GM03348 (cell line): Measurements from ENCODE around the gene ATXN1.
A peak's percentile ranks its signal among the peaks of the same experiment; 100 is the strongest.

Source experiments
- DNase-seq: peaks from one replicate; pipeline ENCODE4 v3.0.0; 2012; ENCODE audit warnings: low spot score

Gene ATXN1

GRCh38 chr6:16743664-16744210, 17.5 kb downstream of the ATXN1 start:
- no peak for DNase-seq

DNA sequence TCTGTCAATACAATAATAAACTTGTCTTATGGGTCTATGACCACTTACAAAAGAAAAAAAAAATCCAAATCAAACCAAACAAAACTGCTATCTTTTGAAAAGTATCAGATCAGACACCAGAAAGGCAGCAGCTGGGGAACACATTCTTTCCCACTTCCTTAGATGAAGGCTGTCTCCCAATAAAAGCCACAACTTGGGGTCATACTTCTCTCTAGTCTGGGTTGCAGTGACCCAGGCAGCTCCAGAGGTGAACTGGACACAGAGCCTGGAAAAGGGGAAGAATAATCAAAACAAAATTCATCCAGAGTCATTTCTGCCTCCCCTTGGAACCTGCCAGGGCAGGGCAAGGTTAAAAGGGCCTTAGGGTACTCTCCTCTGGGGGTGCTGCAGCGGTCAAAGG, 19.1 kb downstream of the ATXN1 start:
- peak; percentile 20 for DNase-seq

DNA sequence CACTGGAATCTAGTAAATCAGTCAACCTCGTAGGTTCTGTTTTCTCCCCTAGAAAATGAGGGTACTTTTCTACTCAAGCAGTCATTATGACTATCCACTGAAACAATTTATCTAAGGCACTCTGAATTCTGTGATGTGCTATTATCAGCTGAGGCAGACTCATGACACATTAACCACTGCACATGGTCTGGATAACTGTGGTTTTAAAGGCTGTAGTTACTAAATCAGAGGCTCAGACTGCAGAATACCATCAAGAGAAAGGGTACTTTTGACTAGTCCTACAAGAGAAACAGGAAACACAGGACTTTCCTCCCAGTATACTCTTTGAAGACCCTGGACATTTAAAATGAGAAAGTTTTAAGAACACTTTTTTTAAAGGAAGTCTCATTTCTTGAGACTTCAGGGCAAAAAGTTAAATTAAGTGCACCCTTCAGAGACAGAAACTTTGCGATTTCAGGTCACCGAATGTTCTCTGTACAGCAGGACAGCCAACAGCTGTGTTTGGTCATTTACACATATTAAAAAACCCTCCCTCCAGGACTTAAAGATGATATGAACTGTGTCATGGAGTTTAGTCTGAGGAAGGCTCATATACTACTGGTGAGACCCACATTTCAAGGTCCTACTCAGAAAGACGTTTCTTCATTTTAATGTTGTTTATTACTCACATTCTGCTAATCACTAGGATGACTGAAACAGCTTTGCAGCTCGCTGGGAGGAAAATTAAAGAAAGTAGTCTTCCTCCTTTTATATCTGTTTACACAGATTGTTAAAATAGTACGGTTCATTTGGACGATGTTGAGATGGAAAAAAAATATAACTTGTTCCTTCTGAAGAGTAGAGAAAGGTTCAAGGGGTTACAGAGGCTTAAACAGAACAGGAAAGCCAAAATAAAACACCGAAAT, 19.9 kb downstream of the ATXN1 start:
- peak; percentile 80 for DNase-seq

- no peak for DNase-seq
Measured at GRCh38 chr6:16740097-16740496, 21.2 kb downstream of the ATXN1 start.

DNA sequence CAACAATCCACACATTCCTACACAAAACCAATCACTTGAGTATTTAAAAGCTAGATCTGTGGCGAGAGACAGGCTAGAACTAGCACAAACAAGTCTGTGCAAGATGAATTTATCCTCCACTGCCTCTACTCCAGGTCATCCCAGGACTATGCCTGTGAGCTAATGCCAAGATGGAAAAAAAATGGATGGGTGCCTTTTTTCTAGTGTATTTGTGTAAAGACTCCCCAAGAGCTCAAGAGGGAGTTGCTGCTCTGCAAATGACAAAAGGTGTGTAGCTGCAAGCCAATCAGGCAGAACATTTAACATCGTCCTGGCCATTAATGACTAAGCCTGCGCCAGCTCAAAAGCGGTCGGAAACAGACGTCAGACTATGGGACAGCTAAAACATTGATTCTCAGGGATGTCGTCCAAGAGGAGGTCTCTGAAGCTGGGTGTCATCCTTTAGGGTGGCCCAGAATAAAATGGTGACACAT, 21.9 kb downstream of the ATXN1 start:
- peak; percentile 34 for DNase-seq

DNA sequence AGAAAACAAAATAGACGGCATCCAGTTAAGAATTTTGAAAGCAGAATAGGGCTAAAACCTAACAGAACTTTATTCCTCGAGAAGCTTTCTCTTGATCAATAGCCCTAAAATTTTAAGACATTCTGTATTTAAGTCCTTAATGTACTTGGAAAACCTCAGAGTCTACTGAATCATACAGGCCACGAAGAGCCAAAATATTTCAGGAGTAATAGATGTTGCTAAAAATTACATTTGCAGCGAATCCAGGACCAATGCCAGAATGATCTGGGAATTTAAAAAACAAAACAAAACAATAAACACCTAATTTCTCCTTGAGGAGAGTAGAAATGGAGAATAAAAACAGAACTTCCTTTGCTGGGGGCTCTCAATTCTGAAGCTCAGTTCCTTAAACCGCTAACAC, 23.3 kb downstream of the ATXN1 start:
- DNase-seq = no peak

DNA sequence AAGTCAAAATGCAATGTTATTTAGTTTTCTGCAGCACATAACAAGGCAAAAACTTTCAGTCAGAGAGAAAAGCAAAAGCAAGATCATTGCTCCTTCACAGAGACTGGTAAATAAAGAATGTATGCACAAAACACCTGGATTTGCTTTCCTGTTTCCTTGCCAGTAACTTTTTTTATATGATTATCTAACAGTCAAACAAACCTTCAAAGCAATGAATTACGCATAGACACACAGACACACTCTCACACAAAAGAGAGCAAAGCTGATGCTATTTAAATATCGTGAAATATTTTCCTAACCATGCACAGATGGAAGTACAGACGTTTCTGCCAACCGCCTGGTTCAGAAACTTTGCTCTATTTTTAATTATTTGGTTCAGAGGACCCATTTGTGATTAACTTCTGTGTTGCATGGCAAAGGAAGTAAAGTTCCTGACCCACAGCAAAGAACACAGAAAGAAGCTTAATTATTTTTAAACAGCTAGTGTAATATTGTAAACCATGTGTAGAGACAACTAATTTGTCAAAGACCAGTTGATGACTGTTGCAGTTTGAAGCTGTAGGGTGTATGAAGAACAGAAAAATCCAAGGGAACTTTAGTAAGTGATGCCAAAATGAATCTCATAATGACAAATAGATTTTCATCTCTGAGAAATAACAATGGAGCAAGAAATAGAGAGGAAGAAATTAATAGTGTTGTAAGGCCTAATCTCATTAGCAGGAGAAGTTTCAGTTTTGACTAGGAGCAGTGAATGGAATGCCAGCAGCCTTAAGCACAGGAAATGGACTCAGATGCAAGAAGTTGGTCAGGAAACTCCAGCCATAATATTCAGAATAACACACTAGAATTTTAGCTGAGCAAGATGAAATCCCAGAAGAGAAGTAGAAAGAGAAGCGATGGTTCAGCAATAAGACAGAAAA, 24.1 kb downstream of the ATXN1 start:
- DNase-seq = peak; percentile 37

DNA sequence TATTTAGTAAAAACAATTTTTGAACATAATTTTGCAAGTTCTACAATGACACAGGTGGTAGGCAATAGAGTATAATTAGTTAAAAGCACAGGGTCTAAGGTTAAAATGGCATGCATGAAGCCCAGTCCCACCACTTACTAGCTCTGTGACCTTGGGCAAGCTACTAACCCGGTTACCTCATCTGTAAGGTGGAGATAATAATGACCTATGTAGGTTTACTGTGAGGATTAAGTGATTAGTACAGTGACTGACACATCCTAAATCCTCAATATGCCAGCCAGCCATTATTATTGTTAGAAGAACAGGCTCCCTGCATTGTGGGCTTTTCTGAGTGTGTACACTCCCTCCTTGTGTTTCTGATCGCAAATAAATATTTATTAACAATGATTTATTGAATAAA, 26.2 kb downstream of the ATXN1 start:
- no peak for DNase-seq

- no peak for DNase-seq
Measured at GRCh38 chr6:16733085-16733484, 28.2 kb downstream of the ATXN1 start.

DNA sequence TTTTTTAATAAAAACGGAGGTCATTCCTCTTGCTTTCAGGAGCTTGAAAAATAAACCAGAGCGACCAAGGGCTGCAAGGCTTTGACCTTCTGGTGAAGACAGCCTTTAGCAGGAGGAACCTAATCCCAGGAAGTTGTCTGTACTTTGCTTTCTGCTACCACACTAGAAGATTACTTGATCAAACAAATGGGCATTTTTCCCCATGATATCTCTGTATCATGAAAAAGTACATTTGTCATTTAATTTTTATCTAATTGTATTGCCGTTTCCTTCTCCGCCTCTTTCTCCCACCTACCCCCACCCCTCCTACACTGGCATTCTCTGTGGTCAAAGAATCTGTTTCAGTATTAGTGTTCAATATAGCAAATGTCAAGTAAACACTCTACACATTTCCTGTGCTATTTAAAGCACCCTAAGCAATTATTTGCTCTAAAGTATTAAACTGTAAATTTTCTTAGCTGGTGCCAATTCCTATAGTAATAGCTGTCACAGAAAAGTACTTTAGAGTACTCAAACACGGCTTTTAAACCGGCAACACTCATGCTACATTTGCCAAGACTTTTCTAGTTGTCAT, 29.7 kb downstream of the ATXN1 start:
- DNase-seq = no peak

DNA sequence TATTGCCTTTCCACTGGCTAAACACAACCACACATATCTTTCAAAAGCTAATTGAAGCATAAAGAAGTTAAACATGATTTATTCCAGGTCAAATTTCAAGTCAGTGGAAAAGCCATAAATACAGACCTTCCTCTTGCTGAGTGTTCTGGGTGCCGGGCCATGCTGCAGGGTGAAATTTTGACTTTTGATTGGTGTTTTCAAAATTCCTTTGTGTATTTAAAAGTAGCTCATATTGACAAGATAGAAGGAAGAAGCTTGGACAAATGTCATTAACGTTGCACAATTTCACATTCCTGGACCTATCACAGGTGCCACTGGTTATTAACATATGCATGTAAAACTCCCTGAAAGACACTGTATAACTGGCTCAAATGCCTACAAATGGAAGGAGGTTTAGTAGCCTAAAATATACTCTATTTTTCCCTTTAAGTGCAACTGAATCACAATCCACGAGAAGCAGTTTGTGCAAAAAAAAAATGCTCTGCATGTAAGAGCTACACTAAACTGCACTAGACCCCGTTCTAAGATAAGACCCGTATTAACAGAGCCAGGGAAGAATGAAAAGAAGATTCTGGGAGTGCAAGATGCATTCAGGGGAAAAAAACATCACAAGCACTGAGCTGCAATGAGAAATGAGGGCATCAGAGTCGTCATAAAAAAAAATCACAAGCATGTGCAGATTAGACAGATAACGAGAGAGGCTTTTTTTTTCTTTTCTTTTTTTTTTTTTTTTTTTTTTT, 30.4 kb downstream of the ATXN1 start:
- DNase-seq = no peak

DNA sequence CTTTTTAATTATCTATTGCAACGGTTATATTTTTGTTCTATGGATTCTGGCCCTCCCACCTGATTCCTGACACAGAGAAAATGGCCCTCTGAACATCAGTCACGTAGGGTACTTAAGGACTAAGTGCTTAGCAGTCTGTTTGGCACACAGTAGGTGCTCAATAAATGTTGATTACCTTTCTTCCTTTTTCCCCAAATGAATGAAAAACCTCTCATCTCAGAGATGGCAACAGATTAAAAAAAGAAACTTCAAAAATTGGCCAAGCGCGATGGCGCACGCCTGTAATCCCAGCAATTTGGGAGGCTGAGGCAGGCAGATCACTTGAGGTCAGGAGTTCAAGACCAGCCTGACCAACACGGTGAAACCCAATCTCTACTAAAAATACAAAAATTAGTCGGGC, 31.5 kb downstream of the ATXN1 start:
- DNase-seq = no peak

DNA sequence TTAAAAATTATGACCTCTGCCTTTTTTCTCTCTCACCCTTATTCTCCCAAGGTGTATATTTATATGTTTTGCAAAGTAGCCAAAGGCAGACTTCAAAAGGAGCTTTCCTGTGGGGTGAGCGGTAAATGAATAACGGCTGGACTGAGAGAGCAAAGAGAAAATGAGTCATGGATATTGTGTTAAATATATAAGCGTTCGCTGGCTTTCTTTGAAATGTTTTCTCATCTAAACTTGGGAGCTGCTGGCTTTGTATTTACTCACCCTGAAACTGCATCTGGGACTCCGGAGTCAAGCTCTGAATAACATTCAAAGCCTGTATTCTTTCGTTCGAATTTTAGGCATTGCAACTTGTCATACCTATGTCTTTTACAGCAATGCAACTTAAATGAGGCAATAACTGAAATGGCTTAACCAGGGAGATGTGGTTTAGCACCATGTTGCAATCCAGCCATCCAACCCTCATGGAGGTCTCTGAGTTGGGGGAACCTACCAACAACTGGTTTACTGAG, 32.0 kb downstream of the ATXN1 start:
- no peak for DNase-seq

GRCh38 chr6:16728513-16729182, 32.6 kb downstream of the ATXN1 start:
- DNase-seq = no peak

DNA sequence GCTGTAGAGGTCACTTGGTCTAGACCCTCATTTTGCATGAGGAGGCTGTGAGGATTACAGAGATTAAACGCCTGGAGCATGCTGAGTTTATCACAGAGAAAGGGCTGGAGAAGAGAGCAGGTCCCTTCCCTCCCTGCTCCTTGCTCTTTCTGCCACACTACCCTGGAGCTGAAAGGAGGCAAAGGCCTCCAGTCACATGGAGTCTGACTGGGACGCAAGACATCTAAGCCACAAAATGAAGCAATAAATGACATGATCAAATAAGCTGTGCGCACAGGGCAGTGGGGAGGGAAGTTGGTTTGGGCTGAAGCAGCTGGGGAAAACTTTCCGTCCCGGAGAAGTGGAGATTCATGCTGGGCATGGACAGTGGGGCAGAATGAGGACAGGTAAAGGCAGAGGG, 33.3 kb downstream of the ATXN1 start:
- no peak for DNase-seq

- peak; percentile 66 for DNase-seq
Measured at GRCh38 chr6:16725145-16725864, 36.0 kb downstream of the ATXN1 start.

- peak; percentile 76 for DNase-seq
Measured at GRCh38 chr6:16723826-16724225, 37.4 kb downstream of the ATXN1 start.

- no peak for DNase-seq
Measured at GRCh38 chr6:16723402-16723801, 37.9 kb downstream of the ATXN1 start.

GRCh38 chr6:16722630-16723029, 38.6 kb downstream of the ATXN1 start:
- no peak for DNase-seq

DNA sequence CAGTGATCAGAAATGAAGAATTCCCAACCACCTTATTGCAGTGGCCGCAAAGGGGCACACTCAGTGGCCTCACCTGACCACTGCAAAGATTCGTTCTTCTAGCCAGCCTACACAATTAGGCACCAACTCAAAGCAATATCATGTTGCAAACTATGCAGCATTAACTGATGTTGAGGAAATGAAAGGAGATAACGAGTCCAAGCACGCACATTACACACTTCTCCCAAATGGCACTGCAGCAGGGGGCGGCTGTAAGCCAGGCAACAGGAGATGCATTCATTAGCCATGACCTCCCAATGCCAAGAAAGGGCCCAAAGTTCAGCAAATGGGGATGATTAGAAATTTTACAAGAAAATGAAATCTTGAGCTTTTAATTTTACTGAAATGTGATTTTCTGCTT, 39.3 kb downstream of the ATXN1 start:
- no peak for DNase-seq
